Fibroblast of lung (primary cell): ENCODE measurements around the gene DNER. TPM values are rescaled to one million over a fixed set of nuclear protein-coding genes. Genes with fewer than 3 reads are reported as not detected.

Experiments used
- DNase-seq, 2 donors: peaks; one replicate each; pipeline versions ENCODE4 v3.0.0 to v3.0.0-alpha.2; 2010; ENCODE audit warnings: low read depth in 2 of 2
- H2AFZ ChIP-seq: 2 replicates; pipeline ENCODE4 v1.5.1; 2012; ENCODE audit warnings: low read length, control low read depth, inconsistent platforms
- H3K27ac ChIP-seq: 2 replicates; pipeline ENCODE4 v1.5.1; 2011; ENCODE audit warnings: low read length, control low read depth; ENCODE audit not compliant: insufficient read depth
- H3K27me3 ChIP-seq: 2 replicates; pipeline ENCODE4 v1.5.1; 2011; ENCODE audit warnings: mild to moderate bottlenecking, low read length; ENCODE audit not compliant: control insufficient read depth, insufficient read depth
- H3K36me3 ChIP-seq: 2 replicates; pipeline ENCODE4 v1.5.1; 2011; ENCODE audit warnings: low read length; ENCODE audit not compliant: control insufficient read depth, insufficient read depth
- H3K4me1 ChIP-seq: 2 replicates; pipeline ENCODE4 v1.5.1; 2011; ENCODE audit warnings: low read length; ENCODE audit not compliant: control insufficient read depth, insufficient read depth; ENCODE audit errors: extremely low read depth
- H3K4me2 ChIP-seq: 2 replicates; pipeline ENCODE4 v1.5.1; 2011; ENCODE audit warnings: low read length, control low read depth; ENCODE audit not compliant: insufficient read depth; ENCODE audit errors: extremely low read depth
- H3K4me3 ChIP-seq, 4 experiments: fragments of 200-600 bp in 1 of 4; sonication (generic) in 1 of 4; replicated peaks in 1 of 4; 2 replicates each; pipeline ENCODE4 v1.5.1; 2011 to 2016; ENCODE audit warnings: low read length in 4 of 4, low read depth in 3 of 4, mild to moderate bottlenecking in 3 of 4, control low read depth in 2 of 4, inconsistent platforms in 1 of 4, mixed read lengths in 1 of 4; ENCODE audit not compliant: insufficient read depth in 1 of 4; ENCODE audit errors: control extremely low read depth in 1 of 4
- H3K79me2 ChIP-seq: 2 replicates; pipeline ENCODE4 v1.5.1; 2012; ENCODE audit warnings: mild to moderate bottlenecking, low read length, inconsistent platforms; ENCODE audit not compliant: control insufficient read depth, insufficient read depth
- H3K9ac ChIP-seq: 2 replicates; pipeline ENCODE4 v1.5.1; 2011; ENCODE audit warnings: mild to moderate bottlenecking, low read length, control low read depth; ENCODE audit not compliant: insufficient read depth
- H3K9me3 ChIP-seq: 2 replicates; pipeline ENCODE4 v1.5.1; 2012; ENCODE audit warnings: low read depth, low read length; ENCODE audit not compliant: control insufficient read depth, insufficient read depth
- H4K20me1 ChIP-seq: 2 replicates; pipeline ENCODE4 v1.5.1; 2011; ENCODE audit warnings: low read length; ENCODE audit not compliant: control insufficient read depth, insufficient read depth; ENCODE audit errors: extremely low read depth
- EZH2 ChIP-seq: IDR thresholded peaks from 2 replicates; pipeline ENCODE4 v1.5.1; 2012; ENCODE audit warnings: low read length, control low read depth, mild to moderate bottlenecking; ENCODE audit errors: missing control alignments
- polyA plus RNA-seq, 2 donors: library from polyadenylated mRNA; depleted of rRNA in 1 of 2; stranded (reverse) in 1 of 2; unstranded in 1 of 2; fragments of >200 nt; gene quantifications; 2 replicates each; pipeline ENCODE4 v1.2.1, GENCODE V29; 2011 to 2012; ENCODE audit warnings: missing spikeins in 1 of 2
- total RNA-seq: library from RNA; depleted of rRNA; stranded (reverse); fragments of >200 nt; gene quantifications from 2 replicates; pipeline ENCODE4 v1.2.1, GENCODE V29; 2014
- TF ChIP-seq, protein P1 (sequence below), 2 donors: IDR thresholded peaks in 1 of 2; conservative IDR thresholded peaks in 1 of 2; 1 replicate in 1 of 2; 2 replicates in 1 of 2; pipeline ENCODE4 v1.5.1; 2011 to 2012; ENCODE audit warnings: low read length in 2 of 2, control low read depth in 1 of 2, inconsistent platforms in 1 of 2, low read depth in 1 of 2, mild to moderate bottlenecking in 1 of 2

The DNER gene
- total and polyA plus RNA-seq, 2 donors (not counting 1 experiment from before 2014, with no cell fraction given) = 0.33 to 0.43 TPM

- Histone ChIP-seq H3K9me3 (no peaks in the 10 kb centered on the region), H3K27me3 (no peaks in the 10 kb centered on the region), H4K20me1 (no peaks in the 10 kb centered on the region), H3K36me3 (no peaks in the 10 kb centered on the region), H3K4me1 (no peaks in the 10 kb centered on the region), H3K4me3 (no peak overlapping the region), H3K9ac (no peak overlapping the region), H3K79me2 (no peaks in the 10 kb centered on the region), H3K27ac (no peak overlapping the region), H3K4me2 (no peak overlapping the region), H2AFZ (peak overlapping the region; percentile 23)
- no peak for TF ChIP-seq EZH2
- TF ChIP-seq, protein P1, sequence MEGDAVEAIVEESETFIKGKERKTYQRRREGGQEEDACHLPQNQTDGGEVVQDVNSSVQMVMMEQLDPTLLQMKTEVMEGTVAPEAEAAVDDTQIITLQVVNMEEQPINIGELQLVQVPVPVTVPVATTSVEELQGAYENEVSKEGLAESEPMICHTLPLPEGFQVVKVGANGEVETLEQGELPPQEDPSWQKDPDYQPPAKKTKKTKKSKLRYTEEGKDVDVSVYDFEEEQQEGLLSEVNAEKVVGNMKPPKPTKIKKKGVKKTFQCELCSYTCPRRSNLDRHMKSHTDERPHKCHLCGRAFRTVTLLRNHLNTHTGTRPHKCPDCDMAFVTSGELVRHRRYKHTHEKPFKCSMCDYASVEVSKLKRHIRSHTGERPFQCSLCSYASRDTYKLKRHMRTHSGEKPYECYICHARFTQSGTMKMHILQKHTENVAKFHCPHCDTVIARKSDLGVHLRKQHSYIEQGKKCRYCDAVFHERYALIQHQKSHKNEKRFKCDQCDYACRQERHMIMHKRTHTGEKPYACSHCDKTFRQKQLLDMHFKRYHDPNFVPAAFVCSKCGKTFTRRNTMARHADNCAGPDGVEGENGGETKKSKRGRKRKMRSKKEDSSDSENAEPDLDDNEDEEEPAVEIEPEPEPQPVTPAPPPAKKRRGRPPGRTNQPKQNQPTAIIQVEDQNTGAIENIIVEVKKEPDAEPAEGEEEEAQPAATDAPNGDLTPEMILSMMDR (conservative IDR thresholded peaks at IDR 0.05 in 1 of 2, IDR thresholded peaks at IDR 0.05 in 1 of 2; ENCODE audit: low read depth in 1 of 2, low read length in 2 of 2) = no peak
- DNase-seq = peak in 1 of 2 donors; percentile 49
These were observed 326.5 kb downstream of the DNER start for GRCh38 chr2:229387866-229388265.

GRCh38 chr2:229380101-229380625, 334.2 kb downstream of the DNER start:
- DNase-seq = no peak
- no peaks in the 10 kb centered on the region for H3K27me3 ChIP-seq
- no peak overlapping the region for H3K27ac ChIP-seq
- no peak for TF ChIP-seq EZH2
- TF ChIP-seq, protein P1 (conservative IDR thresholded peaks at IDR 0.05 in 1 of 2, IDR thresholded peaks at IDR 0.05 in 1 of 2; ENCODE audit: low read depth in 1 of 2, low read length in 2 of 2) = no peak
- no peak overlapping the region for H2AFZ ChIP-seq
- peaks cover 2% of the 10 kb centered on the region for H4K20me1 ChIP-seq
- H3K36me3 ChIP-seq = no peaks in the 10 kb centered on the region
- H3K79me2 ChIP-seq = no peaks in the 10 kb centered on the region
- no peak overlapping the region for H3K4me3 ChIP-seq
- H3K9me3 ChIP-seq = no peaks in the 10 kb centered on the region
- H3K4me2 ChIP-seq = no peak overlapping the region
- H3K4me1 ChIP-seq = no peaks in the 10 kb centered on the region
- no peak overlapping the region for H3K9ac ChIP-seq

GRCh38 chr2:229378386-229378785, 336.0 kb downstream of the DNER start:
- TF ChIP-seq, protein P1 (conservative IDR thresholded peaks at IDR 0.05 in 1 of 2, IDR thresholded peaks at IDR 0.05 in 1 of 2; ENCODE audit: low read depth in 1 of 2, low read length in 2 of 2) = no peak
- no peak for TF ChIP-seq EZH2
- Histone ChIP-seq H3K9ac (no peak overlapping the region), H3K4me3 (no peak overlapping the region), H3K4me2 (no peak overlapping the region), H2AFZ (no peak overlapping the region), H3K27me3 (no peaks in the 10 kb centered on the region), H3K27ac (no peak overlapping the region), H3K4me1 (no peaks in the 10 kb centered on the region), H3K79me2 (no peaks in the 10 kb centered on the region), H3K36me3 (no peaks in the 10 kb centered on the region), H3K9me3 (no peaks in the 10 kb centered on the region), H4K20me1 (peaks cover 2% of the 10 kb centered on the region)
- DNase-seq = no peak
